Activated CD8-positive, alpha-beta memory T cell treated with anti-CD3 and anti-CD28 coated beads for 36 hours (primary cell): ENCODE measurements around the gene SETBP1. TPM values are rescaled to one million over a fixed set of nuclear protein-coding genes. Genes with fewer than 3 reads are reported as not detected.

ENCODE experiments used
- CTCF ChIA-PET: fragments of 350-600 bp; sonication (Branson Sonifier 250); formaldehyde crosslinking; loops from one replicate; lab custom pipeline; 2021; ENCODE audit warnings: antibody characterized with exemption; lab: Charles Lee
- POLR2A ChIA-PET: fragments of 350-600 bp; sonication (Branson Sonifier 250); formaldehyde crosslinking; loops from one replicate; lab custom pipeline; 2021; ENCODE audit warnings: antibody characterized with exemption; lab: Charles Lee
- total RNA-seq, 2 experiments: library from RNA; stranded (reverse); gene quantifications; one replicate each; pipeline ENCODE4 v1.2.3, GENCODE V29; 2021

SETBP1 gene
- total RNA-seq, 2 experiments from 2014 or later: 17.3 to 18.4 TPM

DNA sequence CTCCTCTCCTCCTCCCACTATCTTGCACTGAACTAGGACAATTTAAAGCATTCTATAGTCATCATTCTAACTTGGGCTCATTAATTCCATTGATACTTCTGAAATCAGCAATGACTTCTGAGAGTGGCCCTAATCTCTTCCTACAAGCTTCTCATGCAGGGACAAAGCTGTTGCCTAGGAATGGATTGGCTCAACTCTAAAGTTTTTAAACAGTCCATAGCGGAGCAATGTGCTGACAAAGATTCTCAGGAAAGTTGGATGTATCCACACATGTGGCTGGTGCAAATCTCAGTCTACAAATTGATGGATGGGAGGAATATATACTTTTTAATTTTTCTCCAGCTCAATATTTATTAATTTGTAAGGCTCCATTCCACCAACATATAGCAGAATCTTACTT lies 388.9 kb downstream of the SETBP1 start:
- CTCF ChIA-PET: no interaction called here
- POLR2A ChIA-PET: no interaction called here

- POLR2A ChIA-PET: no interaction called here
Observed at GRCh38 chr18:45071956-45072355, 391.3 kb downstream of the SETBP1 start.

DNA sequence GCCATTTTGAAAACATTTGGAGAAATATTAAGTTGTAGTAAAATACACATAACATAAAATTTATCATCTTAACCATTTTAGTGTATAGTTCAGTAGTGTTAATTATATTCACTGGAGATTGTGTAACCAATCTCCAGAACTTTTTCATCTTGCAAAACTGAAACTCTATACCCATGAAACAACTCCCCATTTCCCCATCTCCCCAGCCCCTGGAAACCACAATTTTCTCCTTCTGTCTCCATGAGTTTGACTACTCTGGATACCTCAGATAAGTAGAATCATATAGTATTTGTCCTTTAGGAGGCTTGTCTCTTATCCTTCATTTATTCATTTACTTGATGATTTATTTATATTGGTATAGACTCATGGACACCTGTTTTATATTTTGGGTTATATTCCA lies 392.9 kb downstream of the SETBP1 start:
- POLR2A ChIA-PET: no interaction called here
- CTCF ChIA-PET: interaction anchor here (0.7 kb wide), 1 partner anchor 77 kb away, joined by 3 read pairs; no protein-coding TSS in a partner anchor

More at GRCh38 chr18:45071956-45072355, 391.3 kb downstream of the SETBP1 start:
- CTCF ChIA-PET: no interaction called here

- CTCF ChIA-PET: no interaction called here
Observed at GRCh38 chr18:45081566-45082181, 401.0 kb downstream of the SETBP1 start.

GRCh38 chr18:45083226-45083855 lies 402.7 kb downstream of the SETBP1 start:
- CTCF ChIA-PET: no interaction called here

More at GRCh38 chr18:45081566-45082181, 401.0 kb downstream of the SETBP1 start:
- POLR2A ChIA-PET: no interaction called here

DNA sequence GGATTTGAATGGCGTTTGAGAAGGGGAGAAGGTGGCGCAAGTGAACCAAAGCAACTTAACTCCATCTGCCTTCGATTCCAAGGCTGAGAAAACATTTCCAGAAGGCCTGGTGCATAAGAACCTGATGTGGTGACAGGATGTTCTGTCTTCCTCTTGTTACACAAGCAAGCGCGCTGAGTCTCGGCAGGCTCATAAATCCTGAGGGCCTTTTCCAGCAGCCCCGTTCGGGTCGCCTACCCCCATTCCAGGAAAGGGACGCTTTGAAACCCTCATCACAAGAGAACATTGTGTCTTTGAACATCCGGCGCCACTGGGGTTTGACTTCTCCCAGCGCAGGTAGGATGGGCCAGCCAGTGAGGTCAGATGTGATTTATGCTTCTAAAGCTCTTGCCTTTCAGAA lies 403.5 kb downstream of the SETBP1 start:
- CTCF ChIA-PET: no interaction called here

More at GRCh38 chr18:45083226-45083855, 402.7 kb downstream of the SETBP1 start:
- POLR2A ChIA-PET: no interaction called here

GRCh38 chr18:45085916-45086624 lies 405.4 kb downstream of the SETBP1 start:
- CTCF ChIA-PET: no interaction called here

More for the DNA sequence above, 403.5 kb downstream of the SETBP1 start:
- POLR2A ChIA-PET: no interaction called here

DNA sequence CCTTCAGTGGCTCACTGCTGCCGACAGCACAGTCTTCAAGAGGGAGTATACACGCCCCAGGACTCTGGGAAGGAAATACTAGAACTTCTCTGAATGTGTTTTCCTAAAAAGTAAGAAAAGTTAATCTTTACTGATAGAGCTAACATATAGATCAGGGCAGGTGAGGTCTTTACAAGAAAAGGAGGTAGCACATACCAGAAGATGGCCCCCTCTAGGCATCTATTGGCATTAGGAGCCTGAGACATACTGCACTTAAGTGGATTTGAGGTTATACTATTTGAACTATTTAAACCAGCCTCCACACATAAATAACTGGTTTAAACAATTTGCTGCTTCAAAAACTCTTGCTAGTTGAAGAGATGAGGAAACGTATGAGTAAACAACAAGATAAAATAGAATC lies 406.1 kb downstream of the SETBP1 start:
- CTCF ChIA-PET: no interaction called here
- POLR2A ChIA-PET: no interaction called here

More at GRCh38 chr18:45085916-45086624, 405.4 kb downstream of the SETBP1 start:
- POLR2A ChIA-PET: no interaction called here

DNA sequence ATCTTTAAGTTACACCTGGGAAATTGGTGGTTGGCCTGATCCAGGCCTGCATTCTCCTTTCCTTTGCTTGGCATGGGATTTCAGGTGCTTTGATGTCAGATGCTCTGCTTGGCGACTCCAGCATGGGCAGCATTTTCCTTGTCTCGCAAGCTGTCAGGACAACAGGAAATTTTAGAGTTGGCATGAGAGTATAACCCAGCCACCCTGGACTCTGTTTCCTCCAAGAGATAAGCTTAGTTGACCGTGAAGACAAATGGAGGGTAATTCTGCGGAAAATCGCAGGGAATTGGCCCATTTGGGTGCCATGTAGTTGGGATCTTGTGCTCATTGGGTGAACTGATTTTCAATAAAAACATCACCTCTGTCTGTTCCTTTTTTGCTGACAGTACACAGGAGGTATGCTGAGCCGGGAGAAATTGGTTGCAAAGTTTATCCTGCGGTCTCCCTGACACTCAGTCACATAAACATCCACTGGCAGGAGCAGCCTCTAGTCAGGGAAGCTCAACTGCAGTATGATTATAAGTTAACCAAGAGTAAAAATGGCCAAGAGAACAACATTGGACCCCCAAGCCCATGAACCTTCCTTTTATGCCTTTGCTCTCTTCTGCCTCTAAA lies 409.9 kb downstream of the SETBP1 start:
- ChIA-PET POLR2A (no interaction called here), CTCF (no interaction called here)

DNA sequence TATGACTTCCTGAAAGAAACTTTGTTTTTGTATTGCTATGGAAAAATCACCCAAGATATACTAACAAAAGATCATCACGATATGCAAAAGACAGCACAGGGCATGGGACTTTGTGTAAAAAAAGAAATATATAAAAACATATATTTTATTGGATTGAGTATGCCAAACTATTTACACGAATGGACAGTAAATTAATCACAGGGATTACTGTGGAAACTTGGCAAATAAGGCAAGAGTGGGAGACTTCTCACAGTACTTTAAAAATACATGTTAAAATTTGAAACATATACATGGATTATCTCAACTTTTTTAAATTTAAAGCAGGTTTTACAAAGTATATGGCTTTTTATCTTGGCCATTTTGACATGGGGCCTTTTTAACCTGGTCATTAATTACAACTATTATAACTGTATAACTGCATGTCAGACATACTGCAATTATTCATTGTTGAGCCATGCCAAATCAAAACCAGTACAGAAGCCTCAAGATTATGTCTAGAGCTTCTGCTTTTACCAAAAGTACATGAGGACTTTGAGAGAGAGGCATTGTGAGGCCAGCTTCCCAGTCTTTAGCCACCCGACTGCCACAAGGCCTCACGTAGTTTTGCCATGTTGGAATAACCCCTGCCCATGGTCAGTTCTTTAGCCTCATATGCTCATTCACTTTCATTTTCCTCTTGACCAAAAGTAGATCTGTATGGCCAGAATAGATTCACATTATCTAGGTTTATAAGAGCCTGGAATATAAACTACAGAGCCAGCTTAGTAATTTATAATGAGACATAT lies 419.8 kb downstream of the SETBP1 start:
- ChIA-PET CTCF (no interaction called here), POLR2A (no interaction called here)

GRCh38 chr18:45102126-45102525 lies 421.4 kb downstream of the SETBP1 start:
- ChIA-PET POLR2A (no interaction called here), CTCF (no interaction called here)

DNA sequence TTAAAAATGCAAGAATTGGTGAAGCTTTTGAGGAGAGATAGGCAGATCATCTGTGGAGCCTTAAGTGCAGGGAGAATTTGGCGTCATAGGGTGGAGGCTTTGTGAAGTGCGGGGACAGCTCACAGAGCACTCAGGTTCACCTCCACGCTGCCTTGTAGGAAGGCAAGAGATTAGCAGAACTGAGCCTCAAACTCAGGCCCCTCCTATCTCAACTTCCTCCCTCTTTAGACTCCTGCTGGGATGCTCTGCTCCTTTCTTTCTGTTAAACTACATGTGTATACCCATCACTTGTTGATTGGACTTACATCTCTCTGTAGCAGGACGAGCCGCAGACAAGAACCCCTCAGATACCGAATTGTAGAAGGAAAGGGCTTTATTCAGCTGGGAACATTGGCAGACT lies 422.2 kb downstream of the SETBP1 start:
- ChIA-PET CTCF (no interaction called here), POLR2A (no interaction called here)

DNA sequence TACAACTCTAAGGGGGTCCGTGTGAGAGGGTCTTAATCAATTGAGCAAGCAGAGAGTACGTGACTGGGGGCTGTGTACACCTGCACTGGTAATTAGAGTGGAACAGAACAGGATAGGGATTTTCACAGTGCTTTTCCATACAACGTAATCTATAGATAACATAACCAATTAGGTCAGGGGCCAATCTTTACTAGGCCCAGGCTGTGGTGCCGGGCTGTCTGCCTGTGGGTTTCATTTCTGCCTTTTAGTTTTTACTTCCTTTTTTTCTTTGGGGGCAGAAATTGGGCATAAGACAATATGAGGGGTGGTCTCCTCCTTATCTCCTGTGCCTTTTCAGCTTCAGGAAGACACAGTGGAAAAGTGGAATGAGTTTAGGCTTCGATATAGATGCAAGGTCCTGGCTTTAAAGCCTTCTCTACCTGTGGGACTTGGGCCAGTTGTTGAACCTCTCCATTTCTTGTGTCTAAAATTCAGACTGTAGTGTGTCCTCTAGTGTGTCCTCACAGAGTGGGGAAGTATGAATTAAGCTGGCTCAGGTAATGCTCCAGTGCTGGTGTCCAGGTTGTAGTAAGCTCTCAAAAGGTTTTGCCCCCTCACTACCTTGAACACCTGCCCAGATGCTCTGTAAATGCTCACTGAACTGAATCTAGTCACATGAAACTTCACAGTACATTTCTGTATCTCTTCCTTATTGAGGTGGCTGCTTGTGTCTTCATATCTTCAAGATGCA lies 422.8 kb downstream of the SETBP1 start:
- POLR2A ChIA-PET: no interaction called here
- CTCF ChIA-PET: no interaction called here

DNA sequence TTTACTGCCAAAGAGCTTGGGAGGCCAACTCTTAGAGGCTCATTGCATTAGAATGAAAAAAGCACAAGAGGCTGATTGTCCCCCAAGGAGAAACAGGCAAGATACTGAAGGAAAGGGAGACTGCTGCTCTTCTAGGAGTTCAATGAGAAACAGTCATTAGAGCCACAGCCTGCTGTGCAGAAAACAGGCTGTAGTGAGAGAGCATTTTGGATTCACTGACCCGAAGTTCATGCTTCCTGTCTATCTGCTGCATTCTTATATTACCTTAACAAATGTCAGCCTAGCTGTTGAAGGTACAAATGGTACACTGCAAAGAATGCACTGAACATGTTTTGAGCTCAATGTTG lies 423.3 kb downstream of the SETBP1 start:
- ChIA-PET CTCF (no interaction called here), POLR2A (no interaction called here)

DNA sequence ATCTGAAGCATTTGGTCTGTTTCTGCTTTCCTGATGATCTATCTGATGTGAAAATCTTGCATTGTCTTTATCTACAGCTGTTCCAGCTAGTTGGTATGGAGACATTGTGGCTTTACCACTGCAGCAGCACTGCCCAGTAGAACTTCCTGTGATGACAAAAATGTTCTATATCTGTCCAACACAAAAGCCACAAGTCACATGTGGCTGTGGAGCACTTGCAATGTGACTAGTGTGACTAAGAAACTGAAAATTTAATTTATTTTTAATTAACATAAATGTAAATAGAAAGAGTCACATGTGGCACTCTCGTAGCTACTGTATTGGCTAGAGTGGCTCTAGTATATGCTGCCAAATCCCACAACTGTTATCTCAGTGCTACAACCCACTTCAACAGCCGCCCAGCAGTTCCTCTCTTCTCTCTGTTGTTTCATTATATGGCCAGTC lies 425.7 kb downstream of the SETBP1 start:
- ChIA-PET POLR2A (no interaction called here), CTCF (interaction anchor here (0.6 kb wide), 1 partner anchor 272 kb away, joined by 3 read pairs; no protein-coding TSS in a partner anchor)

DNA sequence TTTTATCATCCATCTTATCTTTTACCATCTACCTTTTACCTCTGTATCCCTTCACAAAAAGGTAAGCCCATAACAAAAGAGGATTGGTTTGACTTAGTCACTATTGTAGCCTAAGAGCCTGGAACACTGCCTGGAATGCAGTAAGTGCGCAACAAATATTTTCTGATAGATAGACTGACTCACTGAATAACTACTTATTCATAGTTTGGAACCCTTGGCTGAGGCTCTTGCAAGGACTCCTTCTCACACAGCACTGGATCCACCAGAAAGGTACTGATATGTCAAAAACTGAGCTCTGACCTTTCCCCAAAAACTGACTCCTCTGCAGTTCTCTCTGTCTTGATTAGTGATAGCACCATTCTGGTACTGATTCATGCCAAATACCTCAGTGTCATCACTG lies 426.7 kb downstream of the SETBP1 start:
- ChIA-PET POLR2A (no interaction called here), CTCF (interaction anchor here (0.5 kb wide), 1 partner anchor 21 kb away, joined by 3 read pairs; no protein-coding TSS in a partner anchor)

DNA sequence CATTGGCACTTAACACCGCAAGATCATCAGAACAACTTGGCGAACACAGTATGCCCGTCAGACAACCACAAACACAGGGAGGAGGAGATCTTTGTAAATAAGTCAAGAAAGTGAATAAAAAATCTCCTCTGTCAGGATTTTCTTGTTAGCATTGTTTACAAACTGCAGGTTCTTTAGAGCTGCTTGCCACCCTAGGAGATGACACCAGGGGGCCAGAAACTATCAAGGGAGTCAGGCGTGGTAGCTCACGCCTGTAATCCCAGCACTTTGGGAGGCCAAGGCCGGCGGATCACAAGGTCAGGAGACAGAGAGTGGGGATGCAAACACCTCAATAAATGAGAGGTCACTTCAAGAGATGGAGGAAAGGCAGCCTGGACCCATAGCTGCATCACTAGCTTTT lies 428.1 kb downstream of the SETBP1 start:
- CTCF ChIA-PET: no interaction called here

GRCh38 chr18:45109271-45109670 lies 428.6 kb downstream of the SETBP1 start:
- ChIA-PET POLR2A (interaction anchor here (0.6 kb wide), 1 partner anchor 47 kb away, joined by 3 read pairs; no protein-coding TSS in a partner anchor), CTCF (no interaction called here)

More for the DNA sequence above, 428.1 kb downstream of the SETBP1 start:
- POLR2A ChIA-PET: interaction anchor here (0.6 kb wide), 1 partner anchor 46 kb away, joined by 3 read pairs; no protein-coding TSS in a partner anchor
